Measurements from ENCODE around the gene AKR1D1.
"Not testable (repeated sequence)": the region's sequence is repeated elsewhere in the genome, so short reads cannot be mapped to it uniquely, and the experiment has no call there.

AKR1D1 gene

GRCh38 chr7:138049505-138050116 lies 26.6 kb upstream of the AKR1D1 start:
- H4K12ac ChIP-seq (ENCODE audit: low read depth, low read length) = no peak overlapping the region
- H3K27me3 ChIP-seq (ENCODE audit: insufficient read depth, low read length) = no peaks in the 10 kb centered on the region
- no peak overlapping the region for H3K9ac ChIP-seq (ENCODE audit: low read length)
- H3K4me1 ChIP-seq (ENCODE audit: control insufficient read depth in 1 of 2, insufficient read depth in 2 of 2, low read length in 2 of 2) = no peaks in the 10 kb centered on the region
- no peak overlapping the region for H3K14ac ChIP-seq (ENCODE audit: low read length)
- H2BK5ac ChIP-seq (ENCODE audit: low read depth, low read length, poor library complexity) = no peak overlapping the region
- no peaks in the 10 kb centered on the region for H3K79me2 ChIP-seq (ENCODE audit: control insufficient read depth, insufficient read depth, low read length, poor library complexity)
- H2BK120ac ChIP-seq (ENCODE audit: insufficient read depth, low read length, poor library complexity) = no peak overlapping the region
- H3K4me2 ChIP-seq (ENCODE audit: low read length) = no peak overlapping the region
- H3K36me3 ChIP-seq (ENCODE audit: control insufficient read depth in 1 of 2, insufficient read depth in 2 of 2, low read length in 2 of 2) = no peaks in the 10 kb centered on the region
- no peaks in the 10 kb centered on the region for H3K79me1 ChIP-seq (ENCODE audit: low read length)
- H3K4ac ChIP-seq (ENCODE audit: low read depth, low read length) = no peak overlapping the region
- no peak overlapping the region for H3K27ac ChIP-seq (ENCODE audit: low read depth, low read length)
- H2BK12ac ChIP-seq (ENCODE audit: low read length) = no peak overlapping the region
- H3K4me3 ChIP-seq (ENCODE audit: low read depth, low read length) = no peak overlapping the region
- H3K9me3 ChIP-seq (ENCODE audit: insufficient read depth, low read depth, low read length) = peaks cover 3% of the 10 kb centered on the region
- no peak overlapping the region for H3K18ac ChIP-seq (ENCODE audit: low read length)
- H2AFZ ChIP-seq (ENCODE audit: insufficient read depth, low read length, poor library complexity) = no peak overlapping the region
- H2AK5ac ChIP-seq (ENCODE audit: low read length) = no peak overlapping the region
- no CpG with 5 or more reads among the region's 1 CpG for WGBS (ENCODE audit: extremely low coverage, insufficient coverage, insufficient read length)
- H3K23ac ChIP-seq (ENCODE audit: low read length) = no peak overlapping the region
- no peak overlapping the region for H4K91ac ChIP-seq (ENCODE audit: low read depth, low read length)
- H4K8ac ChIP-seq (ENCODE audit: low read depth, low read length) = no peak overlapping the region
- DNase-seq = no peak

- not testable (repeated sequence) for H3K4me3 ChIP-seq (ENCODE audit: low read depth, low read length); H3K27ac ChIP-seq (ENCODE audit: low read depth, low read length); H2AFZ ChIP-seq (ENCODE audit: insufficient read depth, low read length, poor library complexity); H2AK5ac ChIP-seq (ENCODE audit: low read length); H3K9ac ChIP-seq (ENCODE audit: low read length); DNase-seq; H3K4me1 ChIP-seq (ENCODE audit: control insufficient read depth in 1 of 2, insufficient read depth in 2 of 2, low read length in 2 of 2); H2BK5ac ChIP-seq (ENCODE audit: low read depth, low read length, poor library complexity); H4K12ac ChIP-seq (ENCODE audit: low read depth, low read length); H3K4ac ChIP-seq (ENCODE audit: low read depth, low read length); H3K79me2 ChIP-seq (ENCODE audit: control insufficient read depth, insufficient read depth, low read length, poor library complexity); H3K27me3 ChIP-seq (ENCODE audit: insufficient read depth, low read length); H3K36me3 ChIP-seq (ENCODE audit: control insufficient read depth in 1 of 2, insufficient read depth in 2 of 2, low read length in 2 of 2); H3K23ac ChIP-seq (ENCODE audit: low read length); H3K9me3 ChIP-seq (ENCODE audit: insufficient read depth, low read depth, low read length); H3K4me2 ChIP-seq (ENCODE audit: low read length); H3K79me1 ChIP-seq (ENCODE audit: low read length); H2BK12ac ChIP-seq (ENCODE audit: low read length); H2BK120ac ChIP-seq (ENCODE audit: insufficient read depth, low read length, poor library complexity); H3K18ac ChIP-seq (ENCODE audit: low read length); H3K14ac ChIP-seq (ENCODE audit: low read length); H4K8ac ChIP-seq (ENCODE audit: low read depth, low read length); H4K91ac ChIP-seq (ENCODE audit: low read depth, low read length)
- WGBS (ENCODE audit: extremely low coverage, insufficient coverage, insufficient read length) = no CpG with 5 or more reads among the region's 7 CpGs
Observed at GRCh38 chr7:138051712-138052247, 24.5 kb upstream of the AKR1D1 start.

GRCh38 chr7:138052696-138053095 lies 23.6 kb upstream of the AKR1D1 start:
- H3K4me3 ChIP-seq (ENCODE audit: low read depth, low read length) = no peak overlapping the region
- no peak overlapping the region for H2AFZ ChIP-seq (ENCODE audit: insufficient read depth, low read length, poor library complexity)
- no peaks in the 10 kb centered on the region for H3K79me2 ChIP-seq (ENCODE audit: control insufficient read depth, insufficient read depth, low read length, poor library complexity)
- H3K14ac ChIP-seq (ENCODE audit: low read length) = no peak overlapping the region
- H3K9me3 ChIP-seq (ENCODE audit: insufficient read depth, low read depth, low read length) = no peaks in the 10 kb centered on the region
- no peak for DNase-seq
- no peak overlapping the region for H3K9ac ChIP-seq (ENCODE audit: low read length)
- no peak overlapping the region for H3K4me2 ChIP-seq (ENCODE audit: low read length)
- no peak overlapping the region for H2BK120ac ChIP-seq (ENCODE audit: insufficient read depth, low read length, poor library complexity)
- no peak overlapping the region for H4K12ac ChIP-seq (ENCODE audit: low read depth, low read length)
- WGBS (ENCODE audit: extremely low coverage, insufficient coverage, insufficient read length) = no CpG with 5 or more reads among the region's 3 CpGs
- no peak overlapping the region for H2BK5ac ChIP-seq (ENCODE audit: low read depth, low read length, poor library complexity)
- H3K79me1 ChIP-seq (ENCODE audit: low read length) = no peaks in the 10 kb centered on the region
- no peaks in the 10 kb centered on the region for H3K36me3 ChIP-seq (ENCODE audit: control insufficient read depth in 1 of 2, insufficient read depth in 2 of 2, low read length in 2 of 2)
- H3K4ac ChIP-seq (ENCODE audit: low read depth, low read length) = no peak overlapping the region
- H4K91ac ChIP-seq (ENCODE audit: low read depth, low read length) = no peak overlapping the region
- no peaks in the 10 kb centered on the region for H3K4me1 ChIP-seq (ENCODE audit: control insufficient read depth in 1 of 2, insufficient read depth in 2 of 2, low read length in 2 of 2)
- no peak overlapping the region for H4K8ac ChIP-seq (ENCODE audit: low read depth, low read length)
- H3K23ac ChIP-seq (ENCODE audit: low read length) = no peak overlapping the region
- no peak overlapping the region for H3K27ac ChIP-seq (ENCODE audit: low read depth, low read length)
- no peak overlapping the region for H3K18ac ChIP-seq (ENCODE audit: low read length)
- H2BK12ac ChIP-seq (ENCODE audit: low read length) = no peak overlapping the region
- no peaks in the 10 kb centered on the region for H3K27me3 ChIP-seq (ENCODE audit: insufficient read depth, low read length)
- H2AK5ac ChIP-seq (ENCODE audit: low read length) = no peak overlapping the region

- H3K79me1 ChIP-seq (ENCODE audit: low read length); H3K27me3 ChIP-seq (ENCODE audit: insufficient read depth, low read length); H2AFZ ChIP-seq (ENCODE audit: insufficient read depth, low read length, poor library complexity); H4K12ac ChIP-seq (ENCODE audit: low read depth, low read length); H3K27ac ChIP-seq (ENCODE audit: low read depth, low read length); H3K4me1 ChIP-seq (ENCODE audit: control insufficient read depth in 1 of 2, insufficient read depth in 2 of 2, low read length in 2 of 2); H3K79me2 ChIP-seq (ENCODE audit: control insufficient read depth, insufficient read depth, low read length, poor library complexity); H3K9me3 ChIP-seq (ENCODE audit: insufficient read depth, low read depth, low read length); H2AK5ac ChIP-seq (ENCODE audit: low read length); H2BK5ac ChIP-seq (ENCODE audit: low read depth, low read length, poor library complexity); DNase-seq; H3K4ac ChIP-seq (ENCODE audit: low read depth, low read length); H3K4me3 ChIP-seq (ENCODE audit: low read depth, low read length); H3K4me2 ChIP-seq (ENCODE audit: low read length); H3K18ac ChIP-seq (ENCODE audit: low read length); H3K36me3 ChIP-seq (ENCODE audit: control insufficient read depth in 1 of 2, insufficient read depth in 2 of 2, low read length in 2 of 2); H2BK120ac ChIP-seq (ENCODE audit: insufficient read depth, low read length, poor library complexity); H3K23ac ChIP-seq (ENCODE audit: low read length); H3K14ac ChIP-seq (ENCODE audit: low read length); H4K91ac ChIP-seq (ENCODE audit: low read depth, low read length); H3K9ac ChIP-seq (ENCODE audit: low read length); H2BK12ac ChIP-seq (ENCODE audit: low read length); H4K8ac ChIP-seq (ENCODE audit: low read depth, low read length): not testable (repeated sequence)
- no CpG with 5 or more reads among the region's 4 CpGs for WGBS (ENCODE audit: extremely low coverage, insufficient coverage, insufficient read length)
Observed at GRCh38 chr7:138055698-138056097, 20.6 kb upstream of the AKR1D1 start.
